BJ (cell line): Measurements from ENCODE around the gene CCDC174. TPM values are rescaled to one million over a fixed set of nuclear protein-coding genes. Genes with fewer than 3 reads are reported as not detected.

Source experiments
- CTCF ChIA-PET: fragments of 350-600 bp; formaldehyde crosslinking; extraction: SDS; loops from one replicate; lab custom pipeline; 2021; ENCODE audit warnings: antibody characterized with exemption, inconsistent platforms; lab: Yijun Ruan, JAX
- POLR2A ChIA-PET: fragments of 300-600 bp; sonication (Branson Sonifier 250); formaldehyde crosslinking; extraction: SDS; loops from one replicate; lab custom pipeline; 2021; ENCODE audit warnings: antibody characterized with exemption; lab: Charles Lee
- DNase-seq: peaks from one replicate; pipeline ENCODE4 v3.0.0-alpha.2; 2011; ENCODE audit warnings: low read depth
- H3K27me3 ChIP-seq: 2 replicates; pipeline ENCODE4 v1.6.0; 2011; ENCODE audit warnings: low read length; ENCODE audit not compliant: control insufficient read depth, insufficient read depth
- H3K36me3 ChIP-seq: 2 replicates; pipeline ENCODE4 v1.5.1; 2011; ENCODE audit warnings: low read length; ENCODE audit not compliant: control insufficient read depth, insufficient read depth
- H3K4me3 ChIP-seq: 2 replicates; pipeline ENCODE4 v1.5.1; 2011; ENCODE audit warnings: low read depth, mild to moderate bottlenecking, control low read depth, low read length
- CTCF ChIP-seq: IDR thresholded peaks from 2 replicates; pipeline ENCODE4 v1.5.1; 2011; ENCODE audit warnings: low read depth, mild to moderate bottlenecking, control low read depth, inconsistent platforms, low read length, moderate library complexity; ENCODE audit not compliant: insufficient read depth
- polyA plus RNA-seq: library from polyadenylated mRNA; depleted of rRNA; stranded (reverse); fragments of >200 nt; gene quantifications from 2 replicates; pipeline ENCODE4 v1.2.3, GENCODE V29; 2011; rRNA removed

CCDC174 gene
- polyA plus RNA-seq, 1 experiment, result 9.3 TPM

GRCh38 chr3:14719006-14719405 is 67.4 kb downstream of the CCDC174 start:
- ChIA-PET CTCF (no interaction called here), POLR2A (no interaction called here)
- DNase-seq, result no peak
- H3K4me3 ChIP-seq, result no peak overlapping the region
- no peaks in the 10 kb centered on the region for H3K27me3 ChIP-seq
- H3K36me3 ChIP-seq, result no peaks in the 10 kb centered on the region
- TF ChIP-seq CTCF, result no peak

- Histone ChIP-seq H3K4me3 (no peak overlapping the region), H3K36me3 (no peaks in the 10 kb centered on the region), H3K27me3 (no peaks in the 10 kb centered on the region)
- CTCF ChIA-PET, result no interaction called here
- no peak for TF ChIP-seq CTCF
- POLR2A ChIA-PET, result no interaction called here
- no peak for DNase-seq
Observed at GRCh38 chr3:14721126-14721864, 69.7 kb downstream of the CCDC174 start.

Other genes with a start within 250 kb of the CCDC174 start
- gene SLC6A6, start 249.2 kb upstream of the CCDC174 start, polyA plus RNA-seq, result 61.6 and 114 TPM in 2 replicates
- gene GRIP2, start 111.4 kb upstream of the CCDC174 start, polyA plus RNA-seq, result 0.18 and 0.45 TPM in 2 replicates
- not detected in 2 replicates for gene C3orf20, start 23.4 kb downstream of the CCDC174 start, polyA plus RNA-seq
- not detected in 2 replicates for gene FGD5, start 167.2 kb downstream of the CCDC174 start, polyA plus RNA-seq